ENCODE measurements around the gene MED13L.

GRCh38 chr12:116128779-116129178, 148.7 kb downstream of the MED13L start:
- TF ChIP-seq ZFP30 (CRISPR knock-in tag; IDR thresholded peaks at IDR 0.05) (no peak), CREB5 (CRISPR knock-in tag; IDR thresholded peaks at IDR 0.05; ENCODE audit: low read depth) (no peak), TSHZ2 (CRISPR knock-in tag; IDR thresholded peaks at IDR 0.05) (no peak)
